IgD-negative memory B cell (primary cell): ENCODE results near the gene RHOC. TPM values are rescaled to one million over a fixed set of nuclear protein-coding genes. Genes with fewer than 3 reads are reported as not detected.

Source experiments
- H3K27ac Mint-ChIP-seq, 3 donors: one replicate each; pipeline ENCODE4 v1.8.0; 2020 to 2022; ENCODE audit warnings: mild to moderate bottlenecking in 3 of 3, mixed read lengths in 3 of 3, moderate library complexity in 1 of 3
- H3K27me3 Mint-ChIP-seq: one replicate; pipeline ENCODE4 v1.8.0; 2021; ENCODE audit warnings: mixed read lengths
- H3K36me3 Mint-ChIP-seq: one replicate; pipeline ENCODE4 v1.8.0; 2020; ENCODE audit warnings: mild to moderate bottlenecking, mixed read lengths
- H3K4me1 Mint-ChIP-seq, 3 donors: one replicate each; pipeline ENCODE4 v1.8.0; 2020 to 2022; ENCODE audit warnings: mixed read lengths in 3 of 3, mild to moderate bottlenecking in 1 of 3
- H3K4me3 Mint-ChIP-seq, 4 donors: one replicate each; pipeline ENCODE4 v1.8.0; 2020 to 2022; ENCODE audit warnings: mild to moderate bottlenecking in 4 of 4, mixed read lengths in 4 of 4, moderate library complexity in 3 of 4
- H3K9me3 Mint-ChIP-seq, 3 donors: one replicate each; pipeline ENCODE4 v1.8.0; 2020 to 2021; ENCODE audit warnings: mixed read lengths in 3 of 3, mild to moderate bottlenecking in 1 of 3
- polyA plus RNA-seq: library from polyadenylated mRNA; unstranded; fragments of 300-500 nt; fragmentation: Illumina TruSeq; gene quantifications from one replicate; pipeline ENCODE4 v1.2.3, GENCODE V29; 2021

RHOC gene
- polyA plus RNA-seq, 1 donor from 2014 or later, result 41.8 TPM

DNA sequence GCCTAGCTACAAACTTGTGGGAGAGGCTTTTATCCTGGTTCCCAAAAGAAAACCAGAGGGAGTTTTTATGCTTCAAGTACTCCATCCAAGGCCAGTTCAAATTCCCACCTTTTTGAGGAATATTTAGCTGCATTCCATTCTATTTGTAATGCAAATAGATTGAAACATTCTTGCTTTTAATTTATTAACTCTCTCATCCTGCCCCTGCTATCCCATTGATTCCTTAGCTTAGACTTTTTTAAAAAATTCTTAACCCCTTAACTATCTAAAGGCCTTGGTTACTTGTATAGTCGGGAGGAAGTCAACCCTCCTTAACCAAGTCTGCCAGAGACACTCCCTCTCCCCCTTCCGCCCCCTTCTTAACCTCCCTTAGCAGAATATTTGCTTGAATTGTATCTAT is 34.9 kb downstream of the RHOC start:
- Mint-ChIP-seq H3K27me3 (no peaks in the 10 kb centered on the region), H3K36me3 (peaks cover 1% of the 10 kb centered on the region), H3K4me1 (peaks cover 25 to 28% (median 28%) of the 10 kb centered on the region in 3 donors), H3K27ac (no peak overlapping the region), H3K9me3 (no peaks in the 10 kb centered on the region), H3K4me3 (peak overlapping the region in 1 of 4 donors; percentile 76)

DNA sequence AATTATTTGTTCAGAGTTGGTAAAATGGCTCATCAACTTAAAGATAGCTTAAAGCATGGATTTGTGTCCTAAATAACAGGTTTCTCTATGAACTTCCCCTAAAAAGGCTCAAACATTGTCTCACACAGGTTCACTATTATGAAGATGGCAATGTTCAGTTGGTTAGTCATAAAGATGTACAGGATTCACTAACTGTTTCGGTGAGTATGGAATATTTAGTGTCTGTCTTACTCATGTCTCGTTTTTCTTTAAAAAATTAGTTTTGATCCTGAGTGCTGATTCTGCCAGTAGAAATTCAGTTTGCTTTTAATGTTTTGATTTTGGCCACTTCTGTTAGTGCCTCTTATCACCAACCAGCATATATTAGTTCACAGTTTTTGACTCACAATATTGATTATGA is 40.0 kb downstream of the RHOC start:
- Mint-ChIP-seq H3K36me3 (peaks cover 4% of the 10 kb centered on the region), H3K27me3 (no peaks in the 10 kb centered on the region), H3K9me3 (no peaks in the 10 kb centered on the region), H3K4me3 (no peak overlapping the region), H3K27ac (peak overlapping the region in 2 of 3 donors; percentile 2 to 4), H3K4me1 (peaks cover 3 to 12% (median 6%) of the 10 kb centered on the region in 3 donors)

DNA sequence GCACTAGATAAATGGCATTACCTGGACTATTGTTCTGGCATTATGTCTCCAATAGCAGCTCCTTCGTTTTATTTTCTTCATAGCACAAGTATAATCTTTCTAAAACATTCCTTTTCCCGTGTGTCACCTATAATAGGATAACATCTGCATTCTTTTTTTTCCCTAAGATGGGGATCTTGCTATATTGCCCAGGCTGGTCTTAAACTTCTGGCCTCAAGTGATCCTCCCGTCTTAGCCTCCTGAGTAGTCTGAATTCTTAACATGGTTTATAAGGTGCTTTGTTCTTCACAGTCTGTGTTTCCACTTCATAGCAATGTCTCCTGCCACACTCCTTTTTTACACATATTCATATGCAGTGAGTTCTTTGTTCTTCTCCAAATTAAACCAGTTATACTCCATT is 41.1 kb downstream of the RHOC start:
- peaks cover 8% of the 10 kb centered on the region for H3K36me3 Mint-ChIP-seq
- H3K4me3 Mint-ChIP-seq, result no peak overlapping the region
- H3K27ac Mint-ChIP-seq, result no peak overlapping the region
- peaks cover 3 to 12% (median 6%) of the 10 kb centered on the region in 3 donors for H3K4me1 Mint-ChIP-seq
- no peaks in the 10 kb centered on the region for H3K27me3 Mint-ChIP-seq
- H3K9me3 Mint-ChIP-seq, result no peaks in the 10 kb centered on the region

DNA sequence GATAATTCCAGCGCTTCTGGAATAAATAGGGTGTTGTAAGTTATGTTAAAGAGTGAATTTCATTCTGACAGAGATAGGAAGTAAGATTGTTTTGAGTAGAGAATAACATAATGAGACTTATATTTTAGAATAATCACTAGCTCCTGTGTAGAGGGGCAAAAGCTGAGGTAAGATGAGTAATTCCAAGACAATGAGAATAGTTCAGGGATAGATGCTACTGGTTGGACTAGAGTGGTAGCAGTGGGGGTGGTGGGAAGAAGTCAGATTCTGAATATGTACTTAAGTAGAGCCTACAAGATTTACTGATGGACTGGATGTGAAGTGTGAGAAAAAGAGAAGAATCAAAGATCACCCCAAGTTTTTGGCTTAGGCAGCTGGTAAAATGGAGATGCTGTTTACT is 55.7 kb downstream of the RHOC start:
- H3K4me3 Mint-ChIP-seq, result no peak overlapping the region
- no peaks in the 10 kb centered on the region for H3K27me3 Mint-ChIP-seq
- no peaks in the 10 kb centered on the region for H3K9me3 Mint-ChIP-seq
- peaks cover 7 to 11% (median 7%) of the 10 kb centered on the region in 3 donors for H3K4me1 Mint-ChIP-seq
- H3K36me3 Mint-ChIP-seq, result peaks cover 1% of the 10 kb centered on the region
- peak overlapping the region in 1 of 3 donors; percentile 26 for H3K27ac Mint-ChIP-seq

Other genes with a start within 250 kb of the RHOC start
- gene WNT2B, start 198.2 kb downstream of the RHOC start, polyA plus RNA-seq, result 0.09 TPM
- 7.5 TPM for gene ST7L, start 88.0 kb downstream of the RHOC start, polyA plus RNA-seq
- 192 TPM for gene CAPZA1, start 87.3 kb downstream of the RHOC start, polyA plus RNA-seq
- gene MOV10, start 32.5 kb downstream of the RHOC start, polyA plus RNA-seq, result 5.6 TPM
- 1.4 TPM for gene PPM1J, start 8.2 kb upstream of the RHOC start, polyA plus RNA-seq
- 7.5 TPM for gene SLC16A1, start 249.1 kb upstream of the RHOC start, polyA plus RNA-seq